K562 (cell line): ENCODE results near the gene EBNA1BP2. TPM values are rescaled to one million over a fixed set of nuclear protein-coding genes. Genes with fewer than 3 reads are reported as not detected.

ENCODE experiments used
- GABPB2 ChIP-seq: fragments of 250-450 bp; sonication (Bioruptor Pico); conservative IDR thresholded peaks from 2 replicates; pipeline ENCODE4 v1.5.1; 2021; ENCODE audit warnings: mild to moderate bottlenecking
- PBX2 ChIP-seq, 2 experiments: IDR thresholded peaks in 1 of 2; conservative IDR thresholded peaks in 1 of 2; 2 replicates each; pipeline ENCODE4 v1.6.1; 2016; ENCODE audit warnings: low read depth in 2 of 2, mild to moderate bottlenecking in 1 of 2, missing compliant biosample characterization in 1 of 2, missing genetic modification characterization in 1 of 2, moderate library complexity in 1 of 2
- TBP ChIP-seq: optimal IDR thresholded peaks from 2 replicates; pipeline ENCODE3; 2011; ENCODE audit warnings: low read depth, low read length, improper control_type of control experiment
- ZBTB17 ChIP-seq: fragments of 450-650 bp; formaldehyde crosslinking; IDR thresholded peaks from 2 replicates; pipeline ENCODE4 v1.4.0; 2020; ENCODE audit warnings: mild to moderate bottlenecking
- ZFX ChIP-seq: sonication (generic); formaldehyde crosslinking; IDR thresholded peaks from 2 replicates; pipeline ENCODE4 v1.8.0; 2022; ENCODE audit warnings: mild to moderate bottlenecking, missing genetic modification reagents, moderate library complexity
- ZNF12 ChIP-seq: sonication (generic); formaldehyde crosslinking; IDR thresholded peaks from 2 replicates; pipeline ENCODE4 v1.4.0; 2020; ENCODE audit warnings: mild to moderate bottlenecking, missing genetic modification reagents
- ZNF589 ChIP-seq: fragments of 200-800 bp; sonication (Bioruptor generic); IDR thresholded peaks from 2 replicates; pipeline ENCODE4 v1.6.1; 2016; ENCODE audit warnings: low read depth, missing genetic modification characterization, missing compliant biosample characterization
- ZNF830 ChIP-seq: fragments of 250-450 bp; sonication (Bioruptor Pico); IDR thresholded peaks from 2 replicates; pipeline ENCODE4 v1.5.0; 2021; ENCODE audit warnings: mild to moderate bottlenecking
- polyA plus RNA-seq, 8 experiments: library from polyadenylated mRNA; depleted of rRNA in 4 of 8; stranded (reverse) in 5 of 8; unstranded in 3 of 8; fragments of >200 nt; fragmentation: Nextera tagmentation in 2 of 8; fragmentation: Illumina TruSeq in 1 of 8; extraction: Ambion mirVana in 2 of 8; extraction: Trizol in 1 of 8; gene quantifications; 2 replicates each; pipeline versions ENCODE4 v1.2.1 to v1.2.3, GENCODE V29; 2011 to 2014; ENCODE audit warnings: inconsistent platforms in 1 of 8, missing spikeins in 1 of 8
- total RNA-seq, 7 experiments: library from RNA; depleted of rRNA in 6 of 7; stranded (reverse); fragments of >200 nt in 6 of 7; fragmentation: Illumina TruSeq in 2 of 7; extraction: Trizol in 2 of 7; gene quantifications; 2 replicates each; pipeline versions ENCODE4 v1.2.1 to v1.2.3, GENCODE V29; 2011 to 2021; ENCODE audit warnings: low replicate concordance in 1 of 7
- TF ChIP-seq, protein P1 (sequence below): fragments of 450-650 bp; IDR thresholded peaks from 2 replicates; pipeline ENCODE4 v1.6.1; 2014; ENCODE audit warnings: low read depth, mild to moderate bottlenecking, moderate library complexity, borderline replicate concordance
- TF ChIP-seq, protein P2 (sequence below): fragments of 450-650 bp; IDR thresholded peaks from 2 replicates; pipeline ENCODE4 v1.6.1; 2016; ENCODE audit warnings: low read depth

The EBNA1BP2 gene
- total and polyA plus RNA-seq, 9 of the 15 experiments (the other 6 are each of a cell fraction or from before 2014, with no cell fraction given), result 95.2 to 349 (median 249) TPM

DNA sequence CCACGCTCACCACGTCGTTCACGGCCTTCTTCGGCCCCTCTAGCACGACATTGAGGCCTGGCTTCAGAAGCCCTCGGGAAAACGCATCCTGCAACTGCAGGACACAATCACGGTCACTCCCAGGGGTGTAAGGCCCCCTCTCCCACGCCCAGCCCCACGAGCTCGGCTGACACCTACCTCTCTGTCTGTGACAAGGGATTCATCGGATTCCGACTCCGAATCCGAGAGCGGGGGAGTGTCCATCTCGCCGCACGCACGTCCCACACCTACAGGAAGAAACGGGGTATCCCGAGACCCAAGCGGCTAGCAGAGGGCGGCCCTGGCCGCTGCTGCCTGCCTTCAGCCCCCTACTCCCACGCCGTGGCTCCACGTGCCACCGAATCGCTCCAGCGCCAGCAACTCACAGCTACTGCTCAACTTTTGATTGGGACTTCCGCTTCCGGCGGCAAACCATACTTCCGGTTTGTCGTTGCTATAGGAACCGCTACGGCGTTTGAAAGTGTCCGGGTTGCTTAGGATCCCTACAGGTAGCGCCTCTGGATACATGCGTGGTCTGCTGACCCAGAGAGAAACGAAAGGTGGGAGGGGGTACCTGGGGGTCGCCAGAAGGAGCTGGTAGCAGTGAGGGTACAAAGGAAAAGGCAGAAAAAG is at the start of gene EBNA1BP2, which contains the start of gene CFAP57 (continued):
- TF ChIP-seq, protein P1, sequence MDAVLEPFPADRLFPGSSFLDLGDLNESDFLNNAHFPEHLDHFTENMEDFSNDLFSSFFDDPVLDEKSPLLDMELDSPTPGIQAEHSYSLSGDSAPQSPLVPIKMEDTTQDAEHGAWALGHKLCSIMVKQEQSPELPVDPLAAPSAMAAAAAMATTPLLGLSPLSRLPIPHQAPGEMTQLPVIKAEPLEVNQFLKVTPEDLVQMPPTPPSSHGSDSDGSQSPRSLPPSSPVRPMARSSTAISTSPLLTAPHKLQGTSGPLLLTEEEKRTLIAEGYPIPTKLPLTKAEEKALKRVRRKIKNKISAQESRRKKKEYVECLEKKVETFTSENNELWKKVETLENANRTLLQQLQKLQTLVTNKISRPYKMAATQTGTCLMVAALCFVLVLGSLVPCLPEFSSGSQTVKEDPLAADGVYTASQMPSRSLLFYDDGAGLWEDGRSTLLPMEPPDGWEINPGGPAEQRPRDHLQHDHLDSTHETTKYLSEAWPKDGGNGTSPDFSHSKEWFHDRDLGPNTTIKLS, result peak; percentile 80
- TF ChIP-seq PBX2 (CRISPR knock-in tag; IDR thresholded peaks at IDR 0.05; ENCODE audit: low read depth) (no peak), PBX2 (tag; conservative IDR thresholded peaks at IDR 0.05; ENCODE audit: low read depth) (no peak), GABPB2 (no peak), ZFX (peak; percentile 78), ZNF12 (CRISPR knock-in tag) (no peak), ZBTB17 (CRISPR knock-in tag) (0 out of 2 replicates have a peak, but pooled peaks have one; percentile 54), ZNF589 (CRISPR knock-in tag) (peak; percentile 19; the same call in 1 of the 2 replicates), TBP (peak; percentile 76), ZNF830 (CRISPR knock-in tag) (0 out of 2 replicates have a peak, but pooled peaks have one; percentile 28)
- TF ChIP-seq, protein P2, sequence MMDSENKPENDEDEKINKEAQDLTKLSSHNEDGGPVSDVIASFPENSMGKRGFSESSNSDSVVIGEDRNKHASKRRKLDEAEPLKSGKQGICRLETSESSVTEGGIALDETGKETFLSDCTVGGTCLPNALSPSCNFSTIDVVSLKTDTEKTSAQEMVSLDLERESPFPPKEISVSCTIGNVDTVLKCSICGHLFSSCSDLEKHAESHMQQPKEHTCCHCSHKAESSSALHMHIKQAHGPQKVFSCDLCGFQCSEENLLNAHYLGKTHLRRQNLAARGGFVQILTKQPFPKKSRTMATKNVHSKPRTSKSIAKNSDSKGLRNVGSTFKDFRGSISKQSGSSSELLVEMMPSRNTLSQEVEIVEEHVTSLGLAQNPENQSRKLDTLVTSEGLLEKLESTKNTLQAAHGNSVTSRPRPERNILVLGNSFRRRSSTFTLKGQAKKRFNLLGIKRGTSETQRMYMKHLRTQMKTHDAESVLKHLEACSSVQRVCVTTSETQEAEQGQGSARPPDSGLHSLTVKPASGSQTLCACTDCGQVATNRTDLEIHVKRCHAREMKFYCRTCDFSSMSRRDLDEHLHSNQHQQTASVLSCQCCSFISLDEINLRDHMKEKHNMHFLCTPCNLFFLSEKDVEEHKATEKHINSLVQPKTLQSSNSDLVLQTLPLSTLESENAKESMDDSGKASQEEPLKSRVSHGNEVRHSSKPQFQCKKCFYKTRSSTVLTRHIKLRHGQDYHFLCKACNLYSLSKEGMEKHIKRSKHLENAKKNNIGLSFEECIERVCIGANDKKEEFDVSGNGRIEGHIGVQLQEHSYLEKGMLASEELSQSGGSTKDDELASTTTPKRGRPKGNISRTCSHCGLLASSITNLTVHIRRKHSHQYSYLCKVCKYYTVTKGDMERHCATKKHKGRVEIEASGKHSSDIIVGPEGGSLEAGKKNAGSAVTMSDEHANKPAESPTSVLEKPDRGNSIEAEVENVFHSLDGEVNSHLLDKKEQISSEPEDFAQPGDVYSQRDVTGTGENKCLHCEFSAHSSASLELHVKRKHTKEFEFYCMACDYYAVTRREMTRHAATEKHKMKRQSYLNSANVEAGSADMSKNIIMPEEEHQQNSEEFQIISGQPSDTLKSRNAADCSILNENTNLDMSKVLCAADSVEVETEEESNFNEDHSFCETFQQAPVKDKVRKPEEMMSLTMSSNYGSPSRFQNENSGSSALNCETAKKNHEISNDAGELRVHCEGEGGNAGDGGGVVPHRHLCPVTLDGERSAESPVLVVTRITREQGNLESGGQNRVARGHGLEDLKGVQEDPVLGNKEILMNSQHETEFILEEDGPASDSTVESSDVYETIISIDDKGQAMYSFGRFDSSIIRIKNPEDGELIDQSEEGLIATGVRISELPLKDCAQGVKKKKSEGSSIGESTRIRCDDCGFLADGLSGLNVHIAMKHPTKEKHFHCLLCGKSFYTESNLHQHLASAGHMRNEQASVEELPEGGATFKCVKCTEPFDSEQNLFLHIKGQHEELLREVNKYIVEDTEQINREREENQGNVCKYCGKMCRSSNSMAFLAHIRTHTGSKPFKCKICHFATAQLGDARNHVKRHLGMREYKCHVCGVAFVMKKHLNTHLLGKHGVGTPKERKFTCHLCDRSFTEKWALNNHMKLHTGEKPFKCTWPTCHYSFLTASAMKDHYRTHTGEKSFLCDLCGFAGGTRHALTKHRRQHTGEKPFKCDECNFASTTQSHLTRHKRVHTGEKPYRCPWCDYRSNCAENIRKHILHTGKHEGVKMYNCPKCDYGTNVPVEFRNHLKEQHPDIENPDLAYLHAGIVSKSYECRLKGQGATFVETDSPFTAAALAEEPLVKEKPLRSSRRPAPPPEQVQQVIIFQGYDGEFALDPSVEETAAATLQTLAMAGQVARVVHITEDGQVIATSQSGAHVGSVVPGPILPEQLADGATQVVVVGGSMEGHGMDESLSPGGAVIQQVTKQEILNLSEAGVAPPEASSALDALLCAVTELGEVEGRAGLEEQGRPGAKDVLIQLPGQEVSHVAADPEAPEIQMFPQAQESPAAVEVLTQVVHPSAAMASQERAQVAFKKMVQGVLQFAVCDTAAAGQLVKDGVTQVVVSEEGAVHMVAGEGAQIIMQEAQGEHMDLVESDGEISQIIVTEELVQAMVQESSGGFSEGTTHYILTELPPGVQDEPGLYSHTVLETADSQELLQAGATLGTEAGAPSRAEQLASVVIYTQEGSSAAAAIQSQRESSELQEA, result no peak
